Type B pancreatic cell (in vitro differentiated cells): Measurements from ENCODE around the gene OGG1. TPM values are rescaled to one million over a fixed set of nuclear protein-coding genes. Genes with fewer than 3 reads are reported as not detected.

ENCODE experiments used
- DNase-seq: peaks from one replicate; pipeline ENCODE4 v3.0.0; 2021; ENCODE audit warnings: mixed read lengths; ENCODE audit not compliant: unreplicated experiment; ENCODE audit errors: extremely low spot score
- H3K27ac Mint-ChIP-seq: 2 replicates; pipeline ENCODE4 v1.8.0; 2021; ENCODE audit warnings: mild to moderate bottlenecking, mixed read lengths
- H3K27me3 Mint-ChIP-seq: 2 replicates; pipeline ENCODE4 v1.8.0; 2021; ENCODE audit warnings: mixed read lengths
- H3K36me3 Mint-ChIP-seq: 2 replicates; pipeline ENCODE4 v1.8.0; 2021; ENCODE audit warnings: mixed read lengths
- H3K4me1 Mint-ChIP-seq: one replicate; pipeline ENCODE4 v1.8.0; 2021; ENCODE audit warnings: mixed read lengths; ENCODE audit not compliant: unreplicated experiment
- H3K4me3 Mint-ChIP-seq: 2 replicates; pipeline ENCODE4 v1.8.0; 2021; ENCODE audit warnings: mild to moderate bottlenecking, mixed read lengths
- H3K9me3 Mint-ChIP-seq: 2 replicates; pipeline ENCODE4 v1.8.0; 2021; ENCODE audit warnings: mixed read lengths
- total RNA-seq: library from RNA; stranded (reverse); gene quantifications from 2 replicates; pipeline ENCODE4 v1.2.1, GENCODE V29; 2021; ENCODE audit warnings: low replicate concordance
- TF ChIP-seq, protein P1 (sequence below): fragments of 200-600 bp; sonication (generic); conservative IDR thresholded peaks from 2 replicates; pipeline ENCODE4 v1.5.0; 2021; ENCODE audit warnings: antibody characterized with exemption, mild to moderate bottlenecking

Gene OGG1
- total RNA-seq, 1 donor from 2014 or later: 40.4 TPM

DNA sequence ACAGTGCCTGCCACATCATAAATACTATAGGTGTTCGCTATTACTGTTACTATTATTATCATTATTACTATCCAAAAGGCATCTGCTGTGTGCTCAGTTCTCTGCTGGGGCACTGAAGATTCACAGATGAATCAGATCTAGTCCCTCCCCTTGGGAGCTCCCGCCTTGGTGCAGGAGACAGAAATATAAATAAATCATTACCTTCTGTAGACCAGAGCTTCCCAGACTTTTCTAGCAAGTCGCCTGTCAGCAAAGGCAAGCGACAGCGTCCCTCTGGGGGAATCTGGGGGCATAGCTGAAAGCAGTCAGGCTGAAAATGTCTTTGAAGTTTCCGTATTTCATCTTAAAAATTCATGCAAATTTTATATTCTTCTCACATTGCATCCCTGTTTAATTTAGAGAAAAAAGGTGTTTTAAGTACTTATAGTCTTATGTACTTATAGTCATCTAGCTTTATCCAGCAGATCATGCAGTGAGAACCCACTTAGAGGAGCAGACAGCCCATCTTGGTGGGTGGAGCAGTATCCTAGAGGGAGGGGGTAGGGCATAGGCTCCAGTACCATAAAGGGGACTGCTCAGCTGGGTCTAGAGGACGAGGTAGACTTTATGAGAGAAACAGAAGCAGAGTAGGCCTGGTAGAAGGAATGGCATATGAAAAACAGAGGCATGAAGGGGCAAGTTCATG lies 28.6 kb upstream of the OGG1 start:
- Mint-ChIP-seq H3K9me3 (no peaks in the 10 kb centered on the region), H3K4me1 (no peaks in the 10 kb centered on the region), H3K27ac (no peak overlapping the region), H3K36me3 (no peaks in the 10 kb centered on the region), H3K27me3 (peaks cover 59% of the 10 kb centered on the region), H3K4me3 (no peak overlapping the region)
- DNase-seq: no peak
- TF ChIP-seq, protein P1, sequence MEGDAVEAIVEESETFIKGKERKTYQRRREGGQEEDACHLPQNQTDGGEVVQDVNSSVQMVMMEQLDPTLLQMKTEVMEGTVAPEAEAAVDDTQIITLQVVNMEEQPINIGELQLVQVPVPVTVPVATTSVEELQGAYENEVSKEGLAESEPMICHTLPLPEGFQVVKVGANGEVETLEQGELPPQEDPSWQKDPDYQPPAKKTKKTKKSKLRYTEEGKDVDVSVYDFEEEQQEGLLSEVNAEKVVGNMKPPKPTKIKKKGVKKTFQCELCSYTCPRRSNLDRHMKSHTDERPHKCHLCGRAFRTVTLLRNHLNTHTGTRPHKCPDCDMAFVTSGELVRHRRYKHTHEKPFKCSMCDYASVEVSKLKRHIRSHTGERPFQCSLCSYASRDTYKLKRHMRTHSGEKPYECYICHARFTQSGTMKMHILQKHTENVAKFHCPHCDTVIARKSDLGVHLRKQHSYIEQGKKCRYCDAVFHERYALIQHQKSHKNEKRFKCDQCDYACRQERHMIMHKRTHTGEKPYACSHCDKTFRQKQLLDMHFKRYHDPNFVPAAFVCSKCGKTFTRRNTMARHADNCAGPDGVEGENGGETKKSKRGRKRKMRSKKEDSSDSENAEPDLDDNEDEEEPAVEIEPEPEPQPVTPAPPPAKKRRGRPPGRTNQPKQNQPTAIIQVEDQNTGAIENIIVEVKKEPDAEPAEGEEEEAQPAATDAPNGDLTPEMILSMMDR: no peak

DNA sequence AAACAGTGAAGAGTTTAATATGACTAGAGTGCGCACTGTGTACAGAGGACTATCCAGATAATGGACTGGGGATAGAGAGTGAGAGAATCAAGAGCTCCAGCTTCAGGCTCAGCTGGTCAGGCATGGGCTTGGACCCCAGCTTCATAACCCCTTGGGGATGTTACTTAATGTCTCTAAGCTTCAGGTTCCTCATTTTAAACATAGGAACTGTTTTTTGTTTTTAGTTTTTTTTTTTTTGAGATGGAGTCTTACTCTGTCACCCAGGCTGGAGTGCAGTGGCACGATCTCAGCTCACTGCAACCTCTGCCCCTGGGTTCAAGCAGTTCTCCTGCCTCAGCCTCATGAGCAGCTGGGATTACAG lies 28.1 kb upstream of the OGG1 start:
- TF ChIP-seq, protein P1: no peak

DNA sequence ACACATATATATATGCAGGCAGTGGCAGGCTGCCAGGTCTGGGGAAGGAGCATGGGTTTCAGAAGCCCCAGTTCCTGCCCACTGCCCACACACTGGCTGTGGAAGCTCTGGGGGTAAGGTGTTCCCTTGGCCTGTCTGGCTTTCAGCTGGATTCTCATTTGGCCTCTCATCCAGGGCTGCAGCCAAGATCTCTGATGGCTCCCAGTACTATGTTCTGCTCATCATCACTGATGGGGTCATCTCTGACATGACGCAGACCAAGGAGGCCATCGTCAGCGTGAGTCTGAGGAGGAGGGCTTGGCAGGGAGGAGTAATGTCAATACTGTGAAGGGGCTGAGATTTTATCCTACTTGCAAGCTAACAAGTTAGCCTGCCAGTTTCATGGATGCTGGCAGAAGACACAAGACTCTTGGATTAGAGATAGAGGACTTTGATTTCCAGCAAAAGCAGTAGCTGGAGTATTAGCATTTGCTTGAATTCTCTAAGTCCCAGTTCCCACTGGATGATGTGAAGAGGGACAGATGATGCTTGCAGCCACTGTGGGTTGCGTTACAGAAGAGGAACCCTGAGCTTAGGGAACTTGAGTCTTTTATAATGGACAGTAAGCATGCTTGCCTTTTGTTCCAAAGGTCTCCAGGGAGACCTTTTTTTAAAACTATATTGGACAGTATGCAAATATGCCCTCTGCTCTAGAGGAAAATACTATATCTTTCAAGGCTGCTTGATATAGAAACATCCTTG lies 23.8 kb upstream of the OGG1 start:
- H3K4me3 Mint-ChIP-seq: no peak overlapping the region
- peaks cover 5% of the 10 kb centered on the region for H3K4me1 Mint-ChIP-seq
- no peaks in the 10 kb centered on the region for H3K9me3 Mint-ChIP-seq
- TF ChIP-seq, protein P1: no peak
- no peaks in the 10 kb centered on the region for H3K36me3 Mint-ChIP-seq
- H3K27ac Mint-ChIP-seq: no peak overlapping the region
- no peak for DNase-seq
- peaks cover 49% of the 10 kb centered on the region for H3K27me3 Mint-ChIP-seq

More for the DNA sequence above, 28.1 kb upstream of the OGG1 start:
- Mint-ChIP-seq H3K4me1 (no peaks in the 10 kb centered on the region), H3K27ac (no peak overlapping the region), H3K4me3 (no peak overlapping the region), H3K36me3 (no peaks in the 10 kb centered on the region), H3K27me3 (peaks cover 61% of the 10 kb centered on the region), H3K9me3 (no peaks in the 10 kb centered on the region)
- DNase-seq: no peak

DNA sequence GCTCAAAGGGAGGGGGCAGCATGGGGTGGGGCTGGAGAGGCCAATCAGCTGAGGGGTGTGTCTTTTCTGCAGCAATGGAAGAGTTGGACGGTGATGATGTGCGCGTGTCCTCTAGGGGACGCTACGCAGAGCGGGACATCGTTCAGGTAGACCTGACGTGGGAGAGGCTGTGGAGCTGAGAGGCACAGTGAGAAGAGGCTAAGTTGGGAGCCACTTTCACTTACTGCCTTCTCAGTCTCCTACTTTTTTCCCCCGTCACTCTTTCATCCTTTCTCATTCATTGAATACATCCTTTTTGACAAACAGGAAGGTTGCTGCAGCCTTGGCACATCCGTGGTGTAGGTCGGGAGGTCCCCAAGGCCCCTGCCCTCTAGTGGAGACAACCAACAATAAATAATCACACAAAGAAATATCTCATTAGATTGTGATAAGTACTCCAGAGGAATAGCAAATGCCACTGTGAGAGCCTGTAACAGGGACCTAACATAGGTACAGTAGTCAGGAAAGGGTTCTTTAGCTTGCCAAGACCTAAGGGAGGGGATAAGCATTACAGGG lies 22.6 kb upstream of the OGG1 start:
- no peaks in the 10 kb centered on the region for H3K36me3 Mint-ChIP-seq
- H3K4me3 Mint-ChIP-seq: no peak overlapping the region
- H3K4me1 Mint-ChIP-seq: peaks cover 6% of the 10 kb centered on the region
- TF ChIP-seq, protein P1: peak; percentile 60
- DNase-seq: no peak
- no peak overlapping the region for H3K27ac Mint-ChIP-seq
- H3K9me3 Mint-ChIP-seq: no peaks in the 10 kb centered on the region
- peaks cover 41% of the 10 kb centered on the region for H3K27me3 Mint-ChIP-seq

DNA sequence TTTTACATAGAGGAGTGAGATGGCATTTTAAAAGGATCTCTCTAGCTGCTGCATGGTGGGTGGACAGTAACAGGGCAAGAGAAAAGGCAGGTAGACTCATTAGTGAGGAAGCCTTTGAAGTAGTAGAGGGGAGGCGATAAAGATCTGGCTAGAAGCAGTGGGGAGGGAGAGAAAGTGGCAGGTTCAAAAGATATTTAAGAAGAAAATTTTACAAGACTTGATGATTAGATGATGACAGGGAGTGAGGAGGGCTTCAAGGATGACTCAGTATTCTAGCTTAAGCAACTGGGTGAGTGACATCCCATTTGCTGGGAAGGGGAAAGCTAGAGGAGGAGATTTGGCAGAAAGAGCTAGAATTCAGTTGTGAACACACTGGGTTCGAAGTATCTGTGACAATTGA lies 22.0 kb upstream of the OGG1 start:
- peaks cover 12% of the 10 kb centered on the region for H3K4me1 Mint-ChIP-seq
- H3K9me3 Mint-ChIP-seq: no peaks in the 10 kb centered on the region
- H3K4me3 Mint-ChIP-seq: no peak overlapping the region
- TF ChIP-seq, protein P1: no peak
- DNase-seq: no peak
- no peak overlapping the region for H3K27ac Mint-ChIP-seq
- H3K36me3 Mint-ChIP-seq: no peaks in the 10 kb centered on the region
- H3K27me3 Mint-ChIP-seq: peaks cover 35% of the 10 kb centered on the region
